ENCODE measurements around the gene TRIM5.

DNA sequence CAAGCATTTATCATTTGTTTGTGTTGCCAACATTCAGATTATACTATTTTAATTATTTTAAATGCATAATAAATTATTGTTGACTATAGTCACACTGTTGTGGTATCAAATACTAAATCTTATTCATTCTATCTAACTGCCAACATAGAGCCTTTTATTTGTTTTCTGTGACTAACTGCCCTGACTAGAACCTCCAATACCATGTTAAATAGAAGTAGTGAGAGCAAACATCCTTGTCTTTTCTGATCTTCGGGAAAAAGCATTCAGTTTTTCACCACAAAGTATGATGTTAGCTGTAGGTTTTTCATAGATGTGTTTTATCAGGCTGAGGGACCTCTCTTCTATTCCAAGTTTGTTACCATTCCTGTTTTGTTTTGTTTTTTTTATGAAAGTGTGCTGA lies 44.9 kb downstream of the TRIM5 start:
- TF ChIP-seq, protein P1, sequence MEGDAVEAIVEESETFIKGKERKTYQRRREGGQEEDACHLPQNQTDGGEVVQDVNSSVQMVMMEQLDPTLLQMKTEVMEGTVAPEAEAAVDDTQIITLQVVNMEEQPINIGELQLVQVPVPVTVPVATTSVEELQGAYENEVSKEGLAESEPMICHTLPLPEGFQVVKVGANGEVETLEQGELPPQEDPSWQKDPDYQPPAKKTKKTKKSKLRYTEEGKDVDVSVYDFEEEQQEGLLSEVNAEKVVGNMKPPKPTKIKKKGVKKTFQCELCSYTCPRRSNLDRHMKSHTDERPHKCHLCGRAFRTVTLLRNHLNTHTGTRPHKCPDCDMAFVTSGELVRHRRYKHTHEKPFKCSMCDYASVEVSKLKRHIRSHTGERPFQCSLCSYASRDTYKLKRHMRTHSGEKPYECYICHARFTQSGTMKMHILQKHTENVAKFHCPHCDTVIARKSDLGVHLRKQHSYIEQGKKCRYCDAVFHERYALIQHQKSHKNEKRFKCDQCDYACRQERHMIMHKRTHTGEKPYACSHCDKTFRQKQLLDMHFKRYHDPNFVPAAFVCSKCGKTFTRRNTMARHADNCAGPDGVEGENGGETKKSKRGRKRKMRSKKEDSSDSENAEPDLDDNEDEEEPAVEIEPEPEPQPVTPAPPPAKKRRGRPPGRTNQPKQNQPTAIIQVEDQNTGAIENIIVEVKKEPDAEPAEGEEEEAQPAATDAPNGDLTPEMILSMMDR (IDR thresholded peaks at IDR 0.05) = no peak
- TF ChIP-seq POLR2A (IDR thresholded peaks at IDR 0.05) = no peak
